ENCODE measurements around the gene KIAA0753.

GRCh38 chr17:6541886-6542285, 98.6 kb downstream of the KIAA0753 start:
- no peak for TF ChIP-seq EZH2 (IDR thresholded peaks at IDR 0.05; ENCODE audit: low read length, unreplicated experiment)
- TF ChIP-seq, protein P1, sequence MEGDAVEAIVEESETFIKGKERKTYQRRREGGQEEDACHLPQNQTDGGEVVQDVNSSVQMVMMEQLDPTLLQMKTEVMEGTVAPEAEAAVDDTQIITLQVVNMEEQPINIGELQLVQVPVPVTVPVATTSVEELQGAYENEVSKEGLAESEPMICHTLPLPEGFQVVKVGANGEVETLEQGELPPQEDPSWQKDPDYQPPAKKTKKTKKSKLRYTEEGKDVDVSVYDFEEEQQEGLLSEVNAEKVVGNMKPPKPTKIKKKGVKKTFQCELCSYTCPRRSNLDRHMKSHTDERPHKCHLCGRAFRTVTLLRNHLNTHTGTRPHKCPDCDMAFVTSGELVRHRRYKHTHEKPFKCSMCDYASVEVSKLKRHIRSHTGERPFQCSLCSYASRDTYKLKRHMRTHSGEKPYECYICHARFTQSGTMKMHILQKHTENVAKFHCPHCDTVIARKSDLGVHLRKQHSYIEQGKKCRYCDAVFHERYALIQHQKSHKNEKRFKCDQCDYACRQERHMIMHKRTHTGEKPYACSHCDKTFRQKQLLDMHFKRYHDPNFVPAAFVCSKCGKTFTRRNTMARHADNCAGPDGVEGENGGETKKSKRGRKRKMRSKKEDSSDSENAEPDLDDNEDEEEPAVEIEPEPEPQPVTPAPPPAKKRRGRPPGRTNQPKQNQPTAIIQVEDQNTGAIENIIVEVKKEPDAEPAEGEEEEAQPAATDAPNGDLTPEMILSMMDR (conservative IDR thresholded peaks at IDR 0.05; ENCODE audit: low read depth, low read length): no peak
- no peak for TF ChIP-seq EZH2phosphoT487 (IDR thresholded peaks at IDR 0.05; ENCODE audit: borderline replicate concordance, low read length)
